ENCODE measurements around the gene PLCL2.
A peak's percentile ranks its signal among the peaks of the same experiment; 100 is the strongest.

PLCL2 gene

GRCh38 chr3:16884084-16884747, 539 bp upstream of the PLCL2 start:
- Histone ChIP-seq H3K4me1 (ENCODE audit: low read length) (peaks cover 11% of the 10 kb centered on the region), H4K20me1 (ENCODE audit: insufficient read depth, low read length) (no peaks in the 10 kb centered on the region), H3K9ac (ENCODE audit: low read length) (peak overlapping the region; percentile 72), H3K4me2 (ENCODE audit: low read depth, low read length) (peak overlapping the region; percentile 70), H3K27me3 (replicated peaks; ENCODE audit: insufficient read depth, low read length) (no peaks in the 10 kb centered on the region), H3K9me2 (replicated peaks; ENCODE audit: insufficient read depth, low read length) (no peaks in the 10 kb centered on the region), H3K36me3 (replicated peaks; ENCODE audit: insufficient read depth, low read length) (no peaks in the 10 kb centered on the region), H3K79me2 (ENCODE audit: low read length) (peaks cover 42% of the 10 kb centered on the region), H3K9me3 (replicated peaks; ENCODE audit: insufficient read depth, low read length) (no peaks in the 10 kb centered on the region), H3F3A (ENCODE audit: insufficient read depth, low read length) (peaks cover 11% of the 10 kb centered on the region), H3K4me3 (ENCODE audit: low read length) (peak overlapping the region; percentile 80), H2AFZ (ENCODE audit: low read length) (peak overlapping the region; percentile 79), H3K27ac (ENCODE audit: low read length) (peak overlapping the region; percentile 66; the same call in 1 of the 2 replicates)
- TF ChIP-seq EZH2phosphoT487 (IDR thresholded peaks at IDR 0.05; ENCODE audit: low read length) (no peak), EZH2 (optimal IDR thresholded peaks at IDR 0.05; ENCODE audit: low read depth, low read length) (no peak), CTCF (IDR thresholded peaks at IDR 0.05; ENCODE audit: low read length) (peak; percentile 57)
- peak; percentile 52 for DNase-seq

GRCh38 chr3:16885593-16886302, 993 bp downstream of the PLCL2 start:
- peak; percentile 49 for DNase-seq
- peak overlapping the region; percentile 98 for H3K4me3 ChIP-seq (ENCODE audit: low read length)
- H2AFZ ChIP-seq (ENCODE audit: low read length): peak overlapping the region; percentile 70
- H3K9me3 ChIP-seq (replicated peaks; ENCODE audit: insufficient read depth, low read length): no peaks in the 10 kb centered on the region
- H3K79me2 ChIP-seq (ENCODE audit: low read length): peaks cover 57% of the 10 kb centered on the region
- H3K4me2 ChIP-seq (ENCODE audit: low read depth, low read length): peak overlapping the region; percentile 86
- peaks cover 15% of the 10 kb centered on the region for H3K4me1 ChIP-seq (ENCODE audit: low read length)
- no peaks in the 10 kb centered on the region for H4K20me1 ChIP-seq (ENCODE audit: insufficient read depth, low read length)
- no peaks in the 10 kb centered on the region for H3K27me3 ChIP-seq (replicated peaks; ENCODE audit: insufficient read depth, low read length)
- peaks cover 11% of the 10 kb centered on the region for H3F3A ChIP-seq (ENCODE audit: insufficient read depth, low read length)
- H3K36me3 ChIP-seq (replicated peaks; ENCODE audit: insufficient read depth, low read length): no peaks in the 10 kb centered on the region
- TF ChIP-seq EZH2phosphoT487 (IDR thresholded peaks at IDR 0.05; ENCODE audit: low read length) (no peak), CTCF (IDR thresholded peaks at IDR 0.05; ENCODE audit: low read length) (no peak)
- peak overlapping the region; percentile 79 for H3K9ac ChIP-seq (ENCODE audit: low read length)
- H3K27ac ChIP-seq (ENCODE audit: low read length): peak overlapping the region; percentile 67; the same call in 1 of the 2 replicates
- no peaks in the 10 kb centered on the region for H3K9me2 ChIP-seq (replicated peaks; ENCODE audit: insufficient read depth, low read length)

- H2AFZ ChIP-seq (ENCODE audit: low read length): 0 out of 2 replicates have a peak overlapping the region, but pooled peaks have one; percentile 70
- H3K9me2 ChIP-seq (replicated peaks; ENCODE audit: insufficient read depth, low read length): no peaks in the 10 kb centered on the region
- no peaks in the 10 kb centered on the region for H3K9me3 ChIP-seq (replicated peaks; ENCODE audit: insufficient read depth, low read length)
- no peaks in the 10 kb centered on the region for H3K27me3 ChIP-seq (replicated peaks; ENCODE audit: insufficient read depth, low read length)
- peak overlapping the region; percentile 67; the same call in 1 of the 2 replicates for H3K27ac ChIP-seq (ENCODE audit: low read length)
- DNase-seq: peak; percentile 34
- H3K4me2 ChIP-seq (ENCODE audit: low read depth, low read length): peak overlapping the region; percentile 86
- no peaks in the 10 kb centered on the region for H3K36me3 ChIP-seq (replicated peaks; ENCODE audit: insufficient read depth, low read length)
- peaks cover 62% of the 10 kb centered on the region for H3K79me2 ChIP-seq (ENCODE audit: low read length)
- no peaks in the 10 kb centered on the region for H4K20me1 ChIP-seq (ENCODE audit: insufficient read depth, low read length)
- peak overlapping the region; percentile 79; the same call in 1 of the 2 replicates for H3K9ac ChIP-seq (ENCODE audit: low read length)
- peaks cover 15% of the 10 kb centered on the region for H3K4me1 ChIP-seq (ENCODE audit: low read length)
- H3F3A ChIP-seq (ENCODE audit: insufficient read depth, low read length): peaks cover 11% of the 10 kb centered on the region
- H3K4me3 ChIP-seq (ENCODE audit: low read length): peak overlapping the region; percentile 98
- TF ChIP-seq EZH2 (optimal IDR thresholded peaks at IDR 0.05; ENCODE audit: low read depth, low read length): no peak
- no peak for TF ChIP-seq CTCF (IDR thresholded peaks at IDR 0.05; ENCODE audit: low read length)
- no peak for TF ChIP-seq EZH2phosphoT487 (IDR thresholded peaks at IDR 0.05; ENCODE audit: low read length)
Observed at GRCh38 chr3:16886303-16886683, 1.5 kb downstream of the PLCL2 start.
